GM23338 (cell line): ENCODE measurements around the gene ICAM5. TPM values are rescaled to one million over a fixed set of nuclear protein-coding genes. Genes with fewer than 3 reads are reported as not detected.

Experiments used
- ATAC-seq: fragments of 200-7000 bp; cut with Tn5 transposase; 3 replicates; pipeline ENCODE4 v1.9.1; 2020
- DNase-seq: peaks from one replicate; pipeline ENCODE4 v3.0.0-alpha.2; 2015; ENCODE audit warnings: low spot score
- H2AFZ ChIP-seq: fragments of 200-600 bp; sonication (generic); 2 replicates; pipeline ENCODE4 v1.8.0; 2016; ENCODE audit warnings: antibody characterized with exemption, mild to moderate bottlenecking, moderate library complexity
- H3F3A ChIP-seq: fragments of 200-600 bp; sonication (generic); replicated peaks from 2 replicates; pipeline ENCODE4 v1.8.0; 2017; ENCODE audit warnings: antibody characterized with exemption, mixed run types, low read depth
- H3K27ac ChIP-seq: fragments of 200-600 bp; sonication (generic); 2 replicates; pipeline ENCODE4 v1.6.1; 2016; ENCODE audit warnings: low read depth
- H3K27me3 ChIP-seq: fragments of 200-600 bp; sonication (generic); 2 replicates; pipeline ENCODE4 v1.8.0; 2016; ENCODE audit warnings: mild to moderate bottlenecking, mixed run types, moderate library complexity; ENCODE audit not compliant: insufficient read depth
- H3K36me3 ChIP-seq: fragments of 200-600 bp; sonication (generic); 2 replicates; pipeline ENCODE4 v1.8.0; 2016; ENCODE audit warnings: mild to moderate bottlenecking; ENCODE audit not compliant: insufficient read depth
- H3K4me1 ChIP-seq: fragments of 200-600 bp; sonication (generic); 2 replicates; pipeline ENCODE4 v1.8.0; 2016; ENCODE audit warnings: mild to moderate bottlenecking, moderate library complexity; ENCODE audit not compliant: insufficient read depth
- H3K4me2 ChIP-seq: fragments of 200-600 bp; sonication (generic); 2 replicates; pipeline ENCODE4 v1.7.1; 2017; ENCODE audit warnings: mixed run types
- H3K4me3 ChIP-seq: fragments of 200-600 bp; sonication (generic); 2 replicates; pipeline ENCODE4 v1.6.1; 2016; ENCODE audit warnings: mixed run types
- H3K79me2 ChIP-seq: fragments of 200-600 bp; sonication (generic); replicated peaks from 2 replicates; pipeline ENCODE4 v1.8.0; 2017; ENCODE audit warnings: mild to moderate bottlenecking; ENCODE audit not compliant: insufficient read depth
- H3K9me2 ChIP-seq: fragments of 200-600 bp; sonication (generic); 2 replicates; pipeline ENCODE4 v1.8.0; 2017; ENCODE audit not compliant: insufficient read depth
- H4K20me1 ChIP-seq: fragments of 200-600 bp; sonication (generic); replicated peaks from 2 replicates; pipeline ENCODE4 v1.8.0; 2017; ENCODE audit warnings: mild to moderate bottlenecking; ENCODE audit not compliant: insufficient read depth
- H3K27ac Mint-ChIP-seq: 2 replicates; pipeline ENCODE4 v1.8.0; 2020; ENCODE audit warnings: inconsistent platforms, mild to moderate bottlenecking, moderate library complexity, mixed read lengths
- H3K27me3 Mint-ChIP-seq: 3 replicates; pipeline ENCODE4 v1.8.0; 2022; ENCODE audit warnings: low read depth, mild to moderate bottlenecking, moderate library complexity, mixed read lengths, inconsistent platforms; ENCODE audit not compliant: insufficient read depth, poor library complexity
- H3K36me3 Mint-ChIP-seq: 3 replicates; pipeline ENCODE4 v1.8.0; 2021; ENCODE audit warnings: low read depth, mild to moderate bottlenecking, inconsistent platforms, moderate library complexity, mixed read lengths
- H3K4me1 Mint-ChIP-seq: 3 replicates; pipeline ENCODE4 v1.8.0; 2020; ENCODE audit warnings: mild to moderate bottlenecking, inconsistent platforms, mixed read lengths
- H3K4me3 Mint-ChIP-seq: 3 replicates; pipeline ENCODE4 v1.8.0; 2021; ENCODE audit warnings: moderate library complexity, mild to moderate bottlenecking, inconsistent platforms, mixed read lengths
- H3K9me3 Mint-ChIP-seq: 3 replicates; pipeline ENCODE4 v1.8.0; 2020; ENCODE audit warnings: moderate library complexity, mild to moderate bottlenecking, inconsistent platforms, mixed read lengths
- CREB1 ChIP-seq: fragments of 250-450 bp; sonication (Bioruptor Pico); IDR thresholded peaks from 2 replicates; pipeline ENCODE4 v1.5.0; 2020; ENCODE audit warnings: low read depth, mild to moderate bottlenecking, moderate library complexity
- CTCF ChIP-seq, 2 experiments: fragments of 200-600 bp in 1 of 2; sonication (generic) in 1 of 2; conservative IDR thresholded peaks; 2 replicates each; pipeline versions ENCODE4 v1.5.1 to v1.6.1; 2016 to 2017; ENCODE audit warnings: antibody characterized with exemption in 2 of 2, low read depth in 2 of 2, mild to moderate bottlenecking in 2 of 2, moderate library complexity in 1 of 2
- ETS1 ChIP-seq: IDR thresholded peaks from 2 replicates; pipeline ENCODE4 v1.6.1; 2016; ENCODE audit warnings: antibody characterized with exemption
- EZH2 ChIP-seq: fragments of 200-600 bp; sonication (generic); IDR thresholded peaks from one replicate; pipeline ENCODE4 v1.8.0; 2017; ENCODE audit warnings: antibody characterized with exemption, mild to moderate bottlenecking, low read depth; ENCODE audit not compliant: unreplicated experiment
- EZH2phosphoT487 ChIP-seq: fragments of 200-600 bp; sonication (generic); IDR thresholded peaks from one replicate; pipeline ENCODE4 v1.8.1; 2018; ENCODE audit warnings: antibody characterized with exemption; ENCODE audit not compliant: unreplicated experiment
- JUNB ChIP-seq: IDR thresholded peaks from one replicate; pipeline ENCODE4 v1.6.1; 2016; ENCODE audit warnings: antibody characterized with exemption; ENCODE audit not compliant: unreplicated experiment
- NANOG ChIP-seq: IDR thresholded peaks from 2 replicates; pipeline ENCODE4 v1.6.1; 2016; ENCODE audit warnings: antibody characterized with exemption, borderline replicate concordance
- POLR2AphosphoS5 ChIP-seq: IDR thresholded peaks from 2 replicates; pipeline ENCODE4 v1.6.1; 2016; ENCODE audit warnings: antibody characterized with exemption, low read depth
- REST ChIP-seq: IDR thresholded peaks from one replicate; pipeline ENCODE4 v1.6.1; 2018; ENCODE audit warnings: antibody characterized with exemption; ENCODE audit not compliant: unreplicated experiment
- STAT1 ChIP-seq: IDR thresholded peaks from one replicate; pipeline ENCODE4 v1.6.1; 2016; ENCODE audit warnings: antibody characterized with exemption; ENCODE audit not compliant: unreplicated experiment
- ZNF114 ChIP-seq: fragments of 250-450 bp; sonication (Bioruptor Pico); IDR thresholded peaks from 2 replicates; pipeline ENCODE4 v1.5.0; 2020; ENCODE audit warnings: mild to moderate bottlenecking, moderate library complexity
- ZNF331 ChIP-seq: fragments of 250-450 bp; sonication (Bioruptor Pico); IDR thresholded peaks from 2 replicates; pipeline ENCODE4 v1.5.0; 2020; ENCODE audit warnings: low read depth, mild to moderate bottlenecking, moderate library complexity
- polyA plus RNA-seq: library from polyadenylated mRNA; unstranded; fragments of >200 nt; fragmentation: Nextera tagmentation; extraction: Ambion mirVana; gene quantifications from 2 replicates; pipeline ENCODE4 v1.2.1, GENCODE V29; 2016
- total RNA-seq: library from RNA; depleted of rRNA; stranded (reverse); fragments of >200 nt; shearing (Covaris generic); gene quantifications from 2 replicates; pipeline ENCODE4 v1.2.3, GENCODE V29; 2014

The ICAM5 gene
- total and polyA plus RNA-seq, 2 experiments from 2014 or later, result 0.47 to 4.6 TPM

GRCh38 chr19:10318807-10319682 lies 29.3 kb downstream of the ICAM5 start:
- Mint-ChIP-seq H3K27ac (no peak overlapping the region), H3K4me1 (peaks cover 13% of the 10 kb centered on the region; the same call in 2 of the 3 replicates), H3K9me3 (no peaks in the 10 kb centered on the region), H3K36me3 (peaks cover 39% of the 10 kb centered on the region), H3K27me3 (peaks cover 9% of the 10 kb centered on the region), H3K4me3 (no peak overlapping the region)
- Histone ChIP-seq H3K27me3 (no peaks in the 10 kb centered on the region), H3F3A (peaks cover 12% of the 10 kb centered on the region), H3K4me1 (peaks cover 12% of the 10 kb centered on the region; the same call in 1 of the 2 replicates), H4K20me1 (peaks cover 3% of the 10 kb centered on the region; the same call in 1 of the 2 replicates), H3K36me3 (peaks cover 10% of the 10 kb centered on the region; the same call in 1 of the 2 replicates), H3K9me2 (no peaks in the 10 kb centered on the region), H3K27ac (no peak overlapping the region), H3K79me2 (peaks cover 6% of the 10 kb centered on the region), H3K4me3 (no peak overlapping the region), H3K4me2 (no peak overlapping the region), H2AFZ (no peak overlapping the region)
- ATAC-seq, result no peak
- DNase-seq, result no peak
- no peak for TF ChIP-seq EZH2phosphoT487

GRCh38 chr19:10320602-10321416 lies 31.1 kb downstream of the ICAM5 start:
- H3K9me3 Mint-ChIP-seq, result no peaks in the 10 kb centered on the region
- ATAC-seq (no peak), DNase-seq (no peak)
- Histone ChIP-seq H4K20me1 (peaks cover 7% of the 10 kb centered on the region), H3K4me1 (peaks cover 6% of the 10 kb centered on the region; the same call in 1 of the 2 replicates), H3K4me3 (no peak overlapping the region), H3F3A (peaks cover 12% of the 10 kb centered on the region), H3K9me2 (no peaks in the 10 kb centered on the region), H3K27me3 (no peaks in the 10 kb centered on the region), H3K79me2 (no peaks in the 10 kb centered on the region), H2AFZ (no peak overlapping the region), H3K36me3 (peaks cover 15% of the 10 kb centered on the region; the same call in 1 of the 2 replicates), H3K4me2 (no peak overlapping the region), H3K27ac (no peak overlapping the region)
- peaks cover 2% of the 10 kb centered on the region for H3K27me3 Mint-ChIP-seq
- no peak overlapping the region for H3K27ac Mint-ChIP-seq
- peaks cover 7% of the 10 kb centered on the region; the same call in 2 of the 3 replicates for H3K4me1 Mint-ChIP-seq
- peaks cover 54% of the 10 kb centered on the region for H3K36me3 Mint-ChIP-seq
- H3K4me3 Mint-ChIP-seq, result no peak overlapping the region
- TF ChIP-seq STAT1, result no peak
- TF ChIP-seq JUNB, result no peak
- no peak for TF ChIP-seq EZH2
- no peak for TF ChIP-seq ZNF114 (CRISPR knock-in tag)
- no peak for TF ChIP-seq POLR2AphosphoS5
- no peak for TF ChIP-seq ZNF331 (CRISPR knock-in tag)
- no peak for TF ChIP-seq ETS1
- no peak for TF ChIP-seq CREB1 (CRISPR knock-in tag)
- no peak for TF ChIP-seq REST
- no peak for TF ChIP-seq NANOG
- TF ChIP-seq CTCF (conservative IDR thresholded peaks at IDR 0.05; ENCODE audit: low read depth in 2 of 2), result no peak; a peak in 1 of 4 replicates
- no peak for TF ChIP-seq EZH2phosphoT487
